Fibroblast of skin of left biceps (primary cell): ENCODE results near the gene RBM6.
"Not testable (repeated sequence)": the region's sequence is repeated elsewhere in the genome, so short reads cannot be mapped to it uniquely, and the experiment has no call there.

Experiments used
- DNase-seq, 2 experiments: peaks; one replicate each; pipeline ENCODE4 v3.0.0-alpha.2; 2013; ENCODE audit warnings: low read depth in 2 of 2

Gene RBM6

DNA sequence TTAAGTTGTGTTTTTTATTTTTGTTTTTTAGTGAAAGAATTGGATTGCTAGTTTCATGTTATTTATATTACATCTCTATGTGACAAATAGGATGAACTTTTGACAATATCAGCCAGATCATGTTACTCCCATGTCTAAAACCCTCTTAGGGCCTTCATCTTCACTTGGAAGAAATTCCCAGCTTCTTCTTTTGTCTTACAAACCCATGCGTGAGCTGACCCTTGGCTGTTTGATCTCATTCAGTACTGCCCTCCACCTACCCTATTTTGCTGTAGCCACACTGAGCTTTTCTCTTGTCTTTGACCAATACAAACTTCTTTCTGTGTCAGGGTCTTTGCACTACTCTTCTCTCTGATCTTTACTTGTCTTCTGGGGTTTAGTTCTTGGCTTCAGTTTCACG lies 37.0 kb downstream of the RBM6 start:
- DNase-seq = no peak

DNA sequence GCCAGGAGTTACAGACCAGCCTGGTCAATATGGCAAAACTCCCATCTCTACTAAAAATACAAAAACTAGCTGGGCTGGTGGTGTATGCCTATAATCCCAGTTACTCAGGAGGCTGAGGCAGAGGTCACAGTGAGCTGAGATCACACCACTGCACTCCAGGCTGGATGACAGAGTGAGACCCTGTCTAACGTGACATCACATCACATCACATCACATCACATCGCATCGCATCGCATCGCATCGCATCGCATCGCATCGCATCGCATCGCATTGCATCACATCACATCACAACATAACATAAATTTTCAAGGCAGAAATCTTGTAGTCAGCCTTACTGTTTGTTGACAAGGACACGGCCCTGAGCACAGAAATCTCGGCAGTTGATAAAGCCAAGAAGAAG lies 44.4 kb downstream of the RBM6 start:
- DNase-seq = no peak

GRCh38 chr3:49992326-49992725 lies 52.4 kb downstream of the RBM6 start:
- DNase-seq = no peak

DNA sequence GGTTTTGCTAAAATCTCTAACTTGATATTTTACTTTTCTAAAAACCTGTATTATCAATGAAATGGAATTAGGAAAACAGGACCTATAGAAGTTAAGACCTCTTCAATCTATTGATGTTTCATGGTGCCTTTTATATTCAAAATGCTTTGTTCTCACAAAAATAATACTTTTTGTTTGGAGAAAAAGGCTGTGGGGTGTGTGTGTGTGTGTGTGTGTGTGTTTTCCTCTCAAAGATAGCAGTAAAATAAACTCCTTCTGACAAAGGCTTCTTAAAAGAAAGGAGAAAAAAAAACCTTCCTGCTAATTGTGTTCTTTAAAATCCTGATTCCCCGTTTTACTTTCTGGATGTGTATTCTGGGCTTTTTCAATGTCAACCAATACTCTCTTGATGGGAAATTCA lies 54.5 kb downstream of the RBM6 start:
- DNase-seq = no peak

DNA sequence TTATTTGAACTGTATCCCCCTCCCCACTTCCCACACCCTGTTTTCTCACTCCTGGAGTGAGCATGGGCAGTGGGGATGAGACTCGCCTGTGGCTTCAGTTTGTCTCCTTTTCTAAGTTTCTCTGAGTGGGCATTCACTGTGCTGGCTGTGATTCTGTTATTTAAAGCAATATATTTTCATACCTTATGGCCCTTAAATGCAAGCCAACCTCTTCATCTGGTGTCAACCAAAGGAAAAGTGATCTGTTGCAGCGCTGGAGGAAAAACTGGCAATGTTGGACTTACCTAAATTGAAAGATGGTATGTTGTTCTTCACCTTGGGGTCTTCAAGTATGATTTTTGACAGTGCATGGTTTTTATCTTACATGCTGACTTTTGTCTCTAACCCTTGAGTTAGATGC lies 56.1 kb downstream of the RBM6 start:
- no peak for DNase-seq

GRCh38 chr3:49997862-49998261 lies 57.9 kb downstream of the RBM6 start:
- no peak for DNase-seq

DNA sequence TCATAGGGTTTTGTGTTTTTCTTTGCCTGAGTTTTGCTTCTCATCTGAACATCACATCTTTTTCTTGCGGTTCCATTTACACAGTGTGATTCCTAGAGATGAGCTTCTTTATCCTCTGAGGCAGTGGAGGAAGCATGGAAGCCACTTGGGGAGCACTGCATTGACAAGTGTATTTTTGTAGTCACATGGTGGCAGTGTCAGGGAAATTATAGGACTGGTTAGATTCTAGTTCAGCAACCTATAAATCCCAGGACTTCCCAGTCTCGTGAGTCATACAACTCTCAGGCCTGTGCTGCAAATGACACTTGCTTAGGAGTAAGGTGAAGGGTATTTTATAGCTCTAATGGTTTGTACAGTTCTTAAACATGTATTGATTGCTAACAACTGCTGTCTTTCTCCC lies 58.4 kb downstream of the RBM6 start:
- no peak for DNase-seq

DNA sequence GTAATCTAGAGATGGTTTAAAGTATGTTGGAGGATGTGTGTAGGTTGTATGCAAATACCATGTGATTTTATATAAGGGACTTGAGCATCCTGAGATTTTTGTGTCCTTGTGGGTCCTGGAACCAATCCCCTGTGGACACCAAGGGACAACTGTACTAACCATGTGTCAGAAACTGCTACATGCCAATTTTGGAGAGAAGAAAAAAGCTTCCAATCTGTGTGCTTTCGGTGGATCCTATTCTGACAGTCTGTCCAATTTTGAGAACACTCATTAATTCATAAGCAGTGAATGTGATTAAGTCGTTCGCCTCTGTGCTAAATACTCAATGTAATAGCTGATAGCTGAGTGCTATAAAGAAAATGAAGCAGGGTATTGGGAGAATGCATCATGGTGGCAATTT lies 61.6 kb downstream of the RBM6 start:
- no peak for DNase-seq

DNA sequence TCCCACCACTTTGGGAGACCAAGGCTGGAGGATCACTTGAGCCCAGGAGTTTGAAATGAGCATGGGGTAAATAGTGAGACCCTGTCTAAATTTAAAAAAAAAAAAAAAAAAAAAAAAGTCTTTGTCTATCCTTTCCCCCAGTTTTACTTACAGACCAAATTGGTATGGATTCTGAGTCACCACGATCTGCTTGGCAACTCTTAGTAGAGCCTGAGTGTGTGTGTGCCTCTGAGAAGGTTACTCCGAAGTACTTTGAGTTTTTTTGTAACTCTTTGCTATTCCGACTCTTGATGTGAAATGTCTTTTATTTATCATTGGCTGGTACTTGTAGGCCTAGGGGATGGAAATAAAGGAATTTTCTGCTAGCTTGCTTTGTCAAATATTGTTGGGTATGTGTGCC lies 63.3 kb downstream of the RBM6 start:
- no peak for DNase-seq

DNA sequence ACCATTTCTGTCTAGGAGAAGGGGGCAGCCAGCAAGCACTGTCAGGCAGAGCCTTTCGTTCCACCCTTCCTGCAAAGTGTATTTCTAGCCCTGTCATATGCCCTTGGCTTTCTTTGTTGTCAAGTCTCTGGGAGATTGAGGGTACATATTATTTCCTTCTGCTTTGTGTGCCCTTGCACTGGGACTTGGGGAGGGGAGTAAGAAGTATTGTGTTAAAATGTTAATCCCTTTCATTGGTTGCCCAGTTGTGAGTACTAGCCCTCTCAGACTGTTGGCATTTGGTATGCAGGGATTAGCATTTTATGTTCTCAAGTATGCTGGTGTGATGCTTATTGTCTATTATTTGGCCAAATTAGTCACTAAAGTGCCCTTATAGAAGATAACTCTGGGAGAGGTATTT lies 63.9 kb downstream of the RBM6 start:
- DNase-seq = no peak

- DNase-seq = no peak
Measured at GRCh38 chr3:50008931-50009330, 69.0 kb downstream of the RBM6 start.

DNA sequence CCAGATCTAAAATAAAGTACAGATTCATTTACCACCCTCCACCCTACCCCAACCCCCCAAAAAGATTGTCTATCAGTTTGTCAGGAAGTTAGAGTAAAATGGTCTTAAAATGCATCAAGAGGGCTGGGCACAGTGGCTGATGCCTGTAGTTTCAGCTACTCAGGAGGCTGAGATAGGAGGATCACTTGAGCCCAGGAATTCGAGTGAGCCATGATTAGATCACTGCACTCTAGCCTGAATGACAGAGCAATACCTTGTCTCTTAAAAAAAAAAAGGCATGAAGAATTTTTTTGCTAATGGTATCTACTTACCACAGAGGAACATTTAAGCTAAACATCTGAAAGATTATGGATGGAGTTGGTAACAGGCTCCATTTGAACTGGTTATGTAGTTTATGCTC lies 71.0 kb downstream of the RBM6 start:
- DNase-seq = no peak

GRCh38 chr3:50015918-50016317 lies 76.0 kb downstream of the RBM6 start:
- no peak for DNase-seq

GRCh38 chr3:50028346-50028745 lies 88.4 kb downstream of the RBM6 start:
- peak; percentile 12 to 21 for DNase-seq

- DNase-seq = not testable (repeated sequence)
Measured at GRCh38 chr3:50031201-50031600, 91.3 kb downstream of the RBM6 start.

DNA sequence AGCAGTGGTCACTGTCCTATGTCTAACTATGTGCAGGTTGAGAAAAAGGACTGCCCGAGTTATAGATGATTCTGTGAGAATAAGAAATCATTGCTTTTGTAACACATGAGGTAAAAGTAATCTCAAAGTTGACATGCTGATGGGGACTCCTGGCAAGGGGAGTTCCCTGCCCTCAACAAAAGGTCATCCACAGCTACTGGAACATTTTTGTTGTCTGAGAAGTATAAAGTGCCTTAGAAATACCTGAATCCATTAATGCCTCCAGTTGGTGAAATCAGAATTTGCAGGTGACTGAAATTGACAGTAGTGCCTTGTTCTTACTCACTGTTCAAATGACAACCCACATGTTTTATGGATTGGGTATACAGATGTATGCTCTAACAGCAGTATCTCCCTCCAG lies 105.0 kb downstream of the RBM6 start:
- no peak for DNase-seq

GRCh38 chr3:50047426-50047825 lies 107.5 kb downstream of the RBM6 start:
- DNase-seq = no peak

DNA sequence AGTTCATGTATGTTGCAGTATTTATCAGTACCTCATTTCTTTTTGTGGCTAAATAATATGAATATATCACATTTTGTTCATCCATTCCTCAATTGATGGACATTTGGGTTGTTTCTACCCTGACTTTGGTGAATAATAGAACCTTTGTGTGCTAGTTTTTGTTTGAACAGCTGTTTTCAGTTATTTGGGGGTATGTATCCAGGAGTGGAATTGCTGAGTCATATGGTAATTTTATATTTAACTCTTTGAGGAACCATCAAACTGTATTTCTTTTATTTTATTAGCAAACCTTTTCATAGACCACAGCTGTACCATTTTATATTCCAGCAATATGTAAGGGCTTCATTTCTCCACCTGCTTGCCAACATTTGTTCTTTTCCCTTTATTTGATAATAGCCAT lies 110.4 kb downstream of the RBM6 start:
- DNase-seq = peak; percentile 60 to 66

GRCh38 chr3:50057756-50058155 lies 117.8 kb downstream of the RBM6 start:
- no peak for DNase-seq

GRCh38 chr3:50068134-50068533 lies 128.2 kb downstream of the RBM6 start:
- no peak for DNase-seq

DNA sequence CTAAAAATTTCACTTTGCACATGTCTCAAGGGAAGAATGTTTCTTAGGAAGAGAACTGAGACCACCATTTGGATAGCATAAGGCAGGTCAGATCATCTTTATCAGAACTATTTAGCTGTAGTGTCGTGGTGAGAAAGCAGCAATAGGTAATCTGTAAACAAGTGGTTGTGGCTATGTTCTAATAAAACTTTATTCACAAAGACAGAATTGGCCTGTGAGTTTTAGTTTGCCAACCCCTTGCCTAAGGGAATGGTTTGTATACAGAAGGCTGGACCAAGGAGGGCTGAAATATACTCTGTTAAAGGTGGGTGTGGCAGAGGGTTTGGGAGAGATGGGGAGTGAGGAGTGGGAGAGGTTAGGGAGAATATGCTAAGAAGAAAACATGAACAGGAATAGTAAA lies 138.1 kb downstream of the RBM6 start:
- no peak for DNase-seq

- no peak for DNase-seq
Measured at GRCh38 chr3:50078622-50079021, 138.7 kb downstream of the RBM6 start.

DNA sequence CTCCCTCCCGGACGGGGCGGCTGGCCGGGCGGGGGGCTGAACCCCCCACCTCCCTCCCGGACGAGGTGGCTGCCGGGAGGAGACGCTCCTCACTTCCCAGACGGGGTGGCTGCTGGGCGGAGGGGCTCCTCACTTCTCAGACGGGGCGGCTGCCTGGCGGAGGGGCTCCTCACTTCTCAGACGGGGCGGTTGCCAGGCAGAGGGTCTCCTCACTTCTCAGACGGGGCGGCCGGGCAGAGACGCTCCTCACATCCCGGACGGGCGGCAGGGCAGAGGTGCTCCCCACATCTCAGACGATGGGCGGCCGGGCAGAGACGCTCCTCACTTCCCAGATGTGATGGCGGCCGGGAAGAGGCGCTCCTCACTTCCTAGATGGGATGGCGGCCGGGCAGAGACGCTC lies 145.0 kb downstream of the RBM6 start:
- DNase-seq = not testable (repeated sequence)

DNA sequence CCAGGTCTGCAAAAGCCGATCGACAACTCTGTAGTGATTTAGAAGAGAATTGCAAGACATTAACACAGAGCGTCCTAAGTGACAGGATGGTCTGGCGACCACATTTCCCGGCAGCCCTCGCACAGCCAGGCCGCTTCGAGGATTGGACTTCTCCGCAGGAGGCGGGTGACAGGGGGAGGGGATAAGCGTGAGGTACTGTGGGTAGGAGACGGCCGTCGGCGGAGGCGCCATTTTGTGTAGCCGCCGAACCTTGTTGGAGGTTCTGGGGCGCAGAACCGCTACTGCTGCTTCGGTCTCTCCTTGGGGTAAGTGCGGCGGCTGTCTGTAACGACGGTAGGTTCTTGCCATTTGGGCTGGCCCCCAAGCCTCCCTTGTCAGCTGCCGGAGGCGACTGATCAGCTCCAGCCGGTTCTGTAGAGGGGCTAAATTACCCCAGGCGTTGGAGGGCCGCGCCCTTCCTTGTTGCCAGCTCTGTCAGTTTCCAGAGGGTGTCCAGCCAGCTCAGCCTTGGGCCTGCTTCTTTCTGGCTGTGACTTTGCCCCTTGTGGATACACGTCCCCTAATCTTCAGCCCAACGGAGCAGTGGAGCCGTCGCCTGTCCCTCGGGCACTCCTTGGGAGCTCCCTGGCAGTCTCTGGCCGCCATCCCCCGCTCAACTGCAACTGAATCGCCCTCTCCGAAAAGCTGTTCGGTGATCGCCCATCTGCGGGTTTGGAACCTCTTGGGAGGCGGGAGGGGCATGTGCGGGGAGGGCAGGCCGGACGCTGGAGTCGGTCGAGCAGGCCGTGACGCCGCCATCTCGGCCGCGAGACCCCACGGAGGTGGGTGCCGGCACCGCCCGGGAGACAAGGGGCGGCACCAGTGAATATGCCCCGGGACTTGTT lies 149.0 kb downstream of the RBM6 start, which contains the start of gene RBM5:
Gene RBM5, plus strand, starts transcription at position 195 of the 884 bp plus-strand sequence. CDS start 1,516 bp downstream, outside the sequence.
- peak; percentile 70 to 71 for DNase-seq
